ENCODE data around the gene PGBD1. TPM values are rescaled to one million over a fixed set of nuclear protein-coding genes. Genes with fewer than 3 reads are reported as not detected.

PGBD1 gene
- total and polyA plus RNA-seq, 2 of the 13 experiments (the other 11 are each of a cell fraction or from before 2014, with no cell fraction given), result 3.6 to 6.9 TPM

DNA sequence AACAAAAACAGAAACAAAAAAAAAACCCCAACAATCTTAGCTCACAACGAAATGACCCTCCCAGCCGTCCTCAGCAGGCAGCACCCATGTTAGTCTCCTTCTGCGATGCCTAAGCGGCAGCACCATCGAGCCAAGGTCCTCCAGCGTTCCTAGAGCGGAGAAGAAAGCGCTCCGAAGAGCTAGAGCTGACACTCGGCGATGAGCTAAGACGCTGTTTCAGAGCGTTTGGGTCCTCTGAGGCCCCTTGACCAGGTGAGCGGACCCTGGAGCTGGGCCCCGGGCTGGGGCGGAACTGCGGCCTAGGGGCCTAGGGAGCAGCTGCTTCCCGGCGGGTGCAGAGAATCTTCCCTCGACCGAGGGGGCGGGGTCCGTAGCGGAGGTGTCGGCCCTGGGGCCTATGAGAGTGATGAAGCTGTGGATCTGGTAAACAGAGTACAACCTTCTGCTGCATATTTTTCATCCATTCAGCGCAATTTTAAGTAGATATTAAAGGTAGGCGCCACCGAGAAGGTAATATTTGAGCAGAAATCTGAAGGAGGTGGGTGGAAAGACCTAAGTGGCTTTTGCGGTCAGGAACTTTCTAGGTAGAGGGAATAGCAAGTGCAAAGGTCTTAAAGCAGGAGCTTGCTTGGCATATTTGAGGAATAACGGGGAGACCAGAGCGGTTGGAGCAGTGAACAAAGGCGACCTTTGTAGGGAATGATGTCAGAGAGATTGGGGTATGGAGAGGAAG, 14.2 kb upstream of the PGBD1 start, which contains the start of gene ZSCAN26 (continued):
- TF ChIP-seq ZFP36 (IDR thresholded peaks at IDR 0.05; ENCODE audit: borderline replicate concordance, low read depth, low read length, partially characterized antibody) (peak; percentile 2), MBNL3 (CRISPR knock-in tag; conservative IDR thresholded peaks at IDR 0.05) (no peak), ZNF629 (CRISPR knock-in tag; conservative IDR thresholded peaks at IDR 0.05) (peak; percentile 34; the same call in 1 of the 2 replicates), FOXP1 (IDR thresholded peaks at IDR 0.05) (no peak), FOXP1 (CRISPR knock-in tag; IDR thresholded peaks at IDR 0.05) (no peak; the same call in 1 of the 2 replicates), SMARCE1 (IDR thresholded peaks at IDR 0.05; ENCODE audit: borderline replicate concordance) (no peak), NFE2L1 (CRISPR knock-in tag; IDR thresholded peaks at IDR 0.05; ENCODE audit: borderline replicate concordance) (0 out of 2 replicates have a peak, but pooled peaks have one; percentile 75), ZNF674 (CRISPR knock-in tag; IDR thresholded peaks at IDR 0.05; ENCODE audit: low read depth) (no peak), ZSCAN25 (CRISPR knock-in tag; IDR thresholded peaks at IDR 0.05) (peak; percentile 52; the same call in 1 of the 2 replicates), PLRG1 (conservative IDR thresholded peaks at IDR 0.05) (no peak), NAIF1 (CRISPR knock-in tag; IDR thresholded peaks at IDR 0.05; ENCODE audit: borderline replicate concordance) (peak; percentile 19; the same call in 1 of the 2 replicates), TBX2 (CRISPR knock-in tag; IDR thresholded peaks at IDR 0.05; ENCODE audit: borderline replicate concordance) (peak; percentile 89), CREM (IDR thresholded peaks at IDR 0.05) (peak; percentile 69), CREM (CRISPR knock-in tag; IDR thresholded peaks at IDR 0.05) (no peak), ZNF205 (CRISPR knock-in tag; IDR thresholded peaks at IDR 0.05) (peak; percentile 86)
- TF ChIP-seq, protein P1, sequence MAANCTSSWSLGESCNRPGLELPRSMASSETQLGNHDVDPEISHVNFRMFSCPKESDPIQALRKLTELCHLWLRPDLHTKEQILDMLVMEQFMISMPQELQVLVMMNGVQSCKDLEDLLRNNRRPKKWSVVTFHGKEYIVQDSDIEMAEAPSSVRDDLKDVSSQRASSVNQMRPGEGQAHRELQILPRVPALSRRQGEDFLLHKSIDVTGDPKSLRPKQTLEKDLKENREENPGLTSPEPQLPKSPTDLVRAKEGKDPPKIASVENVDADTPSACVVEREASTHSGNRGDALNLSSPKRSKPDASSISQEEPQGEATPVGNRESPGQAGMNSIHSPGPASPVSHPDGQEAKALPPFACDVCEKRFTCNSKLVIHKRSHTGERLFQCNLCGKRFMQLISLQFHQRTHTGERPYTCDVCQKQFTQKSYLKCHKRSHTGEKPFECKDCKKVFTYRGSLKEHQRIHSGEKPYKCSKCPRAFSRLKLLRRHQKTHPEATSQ (CRISPR knock-in tag; IDR thresholded peaks at IDR 0.05; ENCODE audit: borderline replicate concordance), result peak; percentile 72; the same call in 1 of the 2 replicates
- TF ChIP-seq, protein P2, sequence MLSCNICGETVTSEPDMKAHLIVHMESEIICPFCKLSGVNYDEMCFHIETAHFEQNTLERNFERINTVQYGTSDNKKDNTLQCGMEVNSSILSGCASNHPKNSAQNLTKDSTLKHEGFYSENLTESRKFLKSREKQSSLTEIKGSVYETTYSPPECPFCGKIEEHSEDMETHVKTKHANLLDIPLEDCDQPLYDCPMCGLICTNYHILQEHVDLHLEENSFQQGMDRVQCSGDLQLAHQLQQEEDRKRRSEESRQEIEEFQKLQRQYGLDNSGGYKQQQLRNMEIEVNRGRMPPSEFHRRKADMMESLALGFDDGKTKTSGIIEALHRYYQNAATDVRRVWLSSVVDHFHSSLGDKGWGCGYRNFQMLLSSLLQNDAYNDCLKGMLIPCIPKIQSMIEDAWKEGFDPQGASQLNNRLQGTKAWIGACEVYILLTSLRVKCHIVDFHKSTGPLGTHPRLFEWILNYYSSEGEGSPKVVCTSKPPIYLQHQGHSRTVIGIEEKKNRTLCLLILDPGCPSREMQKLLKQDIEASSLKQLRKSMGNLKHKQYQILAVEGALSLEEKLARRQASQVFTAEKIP (CRISPR knock-in tag; IDR thresholded peaks at IDR 0.05; ENCODE audit: borderline replicate concordance), result no peak
- TF ChIP-seq, protein P3, sequence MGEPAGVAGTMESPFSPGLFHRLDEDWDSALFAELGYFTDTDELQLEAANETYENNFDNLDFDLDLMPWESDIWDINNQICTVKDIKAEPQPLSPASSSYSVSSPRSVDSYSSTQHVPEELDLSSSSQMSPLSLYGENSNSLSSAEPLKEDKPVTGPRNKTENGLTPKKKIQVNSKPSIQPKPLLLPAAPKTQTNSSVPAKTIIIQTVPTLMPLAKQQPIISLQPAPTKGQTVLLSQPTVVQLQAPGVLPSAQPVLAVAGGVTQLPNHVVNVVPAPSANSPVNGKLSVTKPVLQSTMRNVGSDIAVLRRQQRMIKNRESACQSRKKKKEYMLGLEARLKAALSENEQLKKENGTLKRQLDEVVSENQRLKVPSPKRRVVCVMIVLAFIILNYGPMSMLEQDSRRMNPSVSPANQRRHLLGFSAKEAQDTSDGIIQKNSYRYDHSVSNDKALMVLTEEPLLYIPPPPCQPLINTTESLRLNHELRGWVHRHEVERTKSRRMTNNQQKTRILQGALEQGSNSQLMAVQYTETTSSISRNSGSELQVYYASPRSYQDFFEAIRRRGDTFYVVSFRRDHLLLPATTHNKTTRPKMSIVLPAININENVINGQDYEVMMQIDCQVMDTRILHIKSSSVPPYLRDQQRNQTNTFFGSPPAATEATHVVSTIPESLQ (CRISPR knock-in tag; conservative IDR thresholded peaks at IDR 0.05), result 0 out of 2 replicates have a peak, but pooled peaks have one; percentile 82
- TF ChIP-seq, protein P4, sequence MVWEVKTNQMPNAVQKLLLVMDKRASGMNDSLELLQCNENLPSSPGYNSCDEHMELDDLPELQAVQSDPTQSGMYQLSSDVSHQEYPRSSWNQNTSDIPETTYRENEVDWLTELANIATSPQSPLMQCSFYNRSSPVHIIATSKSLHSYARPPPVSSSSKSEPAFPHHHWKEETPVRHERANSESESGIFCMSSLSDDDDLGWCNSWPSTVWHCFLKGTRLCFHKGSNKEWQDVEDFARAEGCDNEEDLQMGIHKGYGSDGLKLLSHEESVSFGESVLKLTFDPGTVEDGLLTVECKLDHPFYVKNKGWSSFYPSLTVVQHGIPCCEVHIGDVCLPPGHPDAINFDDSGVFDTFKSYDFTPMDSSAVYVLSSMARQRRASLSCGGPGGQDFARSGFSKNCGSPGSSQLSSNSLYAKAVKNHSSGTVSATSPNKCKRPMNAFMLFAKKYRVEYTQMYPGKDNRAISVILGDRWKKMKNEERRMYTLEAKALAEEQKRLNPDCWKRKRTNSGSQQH (CRISPR knock-in tag; IDR thresholded peaks at IDR 0.05; ENCODE audit: low read depth), result peak; percentile 75
- TF ChIP-seq, protein P5, sequence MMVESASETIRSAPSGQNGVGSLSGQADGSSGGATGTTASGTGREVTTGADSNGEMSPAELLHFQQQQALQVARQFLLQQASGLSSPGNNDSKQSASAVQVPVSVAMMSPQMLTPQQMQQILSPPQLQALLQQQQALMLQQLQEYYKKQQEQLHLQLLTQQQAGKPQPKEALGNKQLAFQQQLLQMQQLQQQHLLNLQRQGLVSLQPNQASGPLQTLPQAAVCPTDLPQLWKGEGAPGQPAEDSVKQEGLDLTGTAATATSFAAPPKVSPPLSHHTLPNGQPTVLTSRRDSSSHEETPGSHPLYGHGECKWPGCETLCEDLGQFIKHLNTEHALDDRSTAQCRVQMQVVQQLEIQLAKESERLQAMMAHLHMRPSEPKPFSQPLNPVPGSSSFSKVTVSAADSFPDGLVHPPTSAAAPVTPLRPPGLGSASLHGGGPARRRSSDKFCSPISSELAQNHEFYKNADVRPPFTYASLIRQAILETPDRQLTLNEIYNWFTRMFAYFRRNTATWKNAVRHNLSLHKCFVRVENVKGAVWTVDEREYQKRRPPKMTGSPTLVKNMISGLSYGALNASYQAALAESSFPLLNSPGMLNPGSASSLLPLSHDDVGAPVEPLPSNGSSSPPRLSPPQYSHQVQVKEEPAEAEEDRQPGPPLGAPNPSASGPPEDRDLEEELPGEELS (CRISPR knock-in tag; IDR thresholded peaks at IDR 0.05), result peak; percentile 63

Measured in HepG2 (cell line).